Measurements from ENCODE around the gene FBXW7. TPM values are rescaled to one million over a fixed set of nuclear protein-coding genes. Genes with fewer than 3 reads are reported as not detected.

FBXW7 gene
- total RNA-seq, 1 donor from 2014 or later = 42.2 TPM

GRCh38 chr4:152290366-152290921, 245.4 kb downstream of the FBXW7 start:
- no peaks in the 10 kb centered on the region for H3K36me3 Mint-ChIP-seq (ENCODE audit: low read depth)
- intact Hi-C loops (cut with micrococcal nuclease) = no loop called here

GRCh38 chr4:152289941-152290340, 246.0 kb downstream of the FBXW7 start:
- Mint-ChIP-seq H3K36me3 (ENCODE audit: low read depth) (peaks cover 2% of the 10 kb centered on the region), H3K4me3 (no peak overlapping the region), H3K9me3 (peaks cover 18% of the 10 kb centered on the region), H3K4me1 (no peaks in the 10 kb centered on the region), H3K27ac (no peak overlapping the region), H3K27me3 (peaks cover under 1% of the 10 kb centered on the region)
- intact Hi-C loops (cut with micrococcal nuclease) = no loop called here
- no peak for DNase-seq

More at GRCh38 chr4:152290366-152290921, 245.4 kb downstream of the FBXW7 start:
- Mint-ChIP-seq H3K9me3 (peaks cover 13% of the 10 kb centered on the region), H3K27ac (no peak overlapping the region), H3K4me1 (no peaks in the 10 kb centered on the region), H3K4me3 (no peak overlapping the region), H3K27me3 (peaks cover 3% of the 10 kb centered on the region)
- DNase-seq = no peak

- no peaks in the 10 kb centered on the region for H3K27me3 Mint-ChIP-seq
- H3K4me1 Mint-ChIP-seq = no peaks in the 10 kb centered on the region
- no peak for DNase-seq
- peaks cover 2% of the 10 kb centered on the region for H3K36me3 Mint-ChIP-seq (ENCODE audit: low read depth)
- no peak overlapping the region for H3K4me3 Mint-ChIP-seq
- H3K27ac Mint-ChIP-seq = no peak overlapping the region
- H3K9me3 Mint-ChIP-seq = peaks cover 19% of the 10 kb centered on the region
- intact Hi-C loops (cut with micrococcal nuclease) = no loop called here
These were observed 246.4 kb downstream of the FBXW7 start for GRCh38 chr4:152289541-152289940.

GRCh38 chr4:152283801-152284470, 252.0 kb downstream of the FBXW7 start:
- no peak overlapping the region for H3K4me3 Mint-ChIP-seq
- DNase-seq = no peak
- no peaks in the 10 kb centered on the region for H3K27me3 Mint-ChIP-seq
- H3K4me1 Mint-ChIP-seq = peaks cover 16% of the 10 kb centered on the region
- peaks cover 3% of the 10 kb centered on the region for H3K36me3 Mint-ChIP-seq (ENCODE audit: low read depth)
- H3K9me3 Mint-ChIP-seq = peaks cover 14% of the 10 kb centered on the region
- intact Hi-C loops (cut with micrococcal nuclease) = no loop called here
- no peak overlapping the region for H3K27ac Mint-ChIP-seq

DNA sequence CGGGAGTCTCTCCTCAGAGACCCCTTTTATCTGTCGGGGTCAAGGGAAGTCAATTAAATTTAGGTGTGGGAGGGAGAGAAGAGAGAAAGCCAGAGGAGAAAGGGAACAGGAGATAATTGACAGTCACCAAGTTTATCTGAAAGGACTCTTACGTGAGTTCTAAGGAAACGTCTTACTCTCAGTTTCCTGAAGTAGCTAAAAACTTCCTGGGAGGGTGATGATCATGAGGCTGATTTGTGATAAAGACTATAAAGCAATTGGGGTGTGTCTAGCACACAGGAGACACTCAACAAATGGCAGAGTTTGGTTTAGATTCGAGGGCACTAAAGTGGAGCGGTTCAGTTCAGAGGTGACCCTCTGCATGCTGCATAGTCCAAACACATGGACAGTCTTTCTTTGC, 254.1 kb downstream of the FBXW7 start:
- Mint-ChIP-seq H3K9me3 (peaks cover 11% of the 10 kb centered on the region), H3K27me3 (no peaks in the 10 kb centered on the region), H3K36me3 (ENCODE audit: low read depth) (peaks cover 3% of the 10 kb centered on the region), H3K4me3 (no peak overlapping the region), H3K27ac (no peak overlapping the region), H3K4me1 (peaks cover 18% of the 10 kb centered on the region)
- no peak for DNase-seq
- intact Hi-C loops (cut with micrococcal nuclease) = no loop called here

- Mint-ChIP-seq H3K4me1 (peaks cover 18% of the 10 kb centered on the region), H3K36me3 (ENCODE audit: low read depth) (peaks cover 3% of the 10 kb centered on the region), H3K4me3 (no peak overlapping the region), H3K9me3 (peaks cover 9% of the 10 kb centered on the region), H3K27ac (no peak overlapping the region), H3K27me3 (no peaks in the 10 kb centered on the region)
- intact Hi-C loops (cut with micrococcal nuclease) = no loop called here
- DNase-seq = no peak
These were observed 254.7 kb downstream of the FBXW7 start for GRCh38 chr4:152281211-152281610.

- H3K9me3 Mint-ChIP-seq = peaks cover 3% of the 10 kb centered on the region
- no peak for DNase-seq
- H3K27me3 Mint-ChIP-seq = no peaks in the 10 kb centered on the region
- intact Hi-C loops (cut with micrococcal nuclease) = no loop called here
- no peaks in the 10 kb centered on the region for H3K36me3 Mint-ChIP-seq (ENCODE audit: low read depth)
- H3K4me3 Mint-ChIP-seq = no peak overlapping the region
- peak overlapping the region; percentile 8 for H3K27ac Mint-ChIP-seq
- H3K4me1 Mint-ChIP-seq = peaks cover 18% of the 10 kb centered on the region
These were observed 256.7 kb downstream of the FBXW7 start for GRCh38 chr4:152279234-152279566.

GRCh38 chr4:152278505-152279233, 257.2 kb downstream of the FBXW7 start:
- Mint-ChIP-seq H3K4me3 (no peak overlapping the region), H3K27me3 (no peaks in the 10 kb centered on the region), H3K36me3 (ENCODE audit: low read depth) (no peaks in the 10 kb centered on the region), H3K9me3 (peaks cover 3% of the 10 kb centered on the region), H3K4me1 (peaks cover 18% of the 10 kb centered on the region), H3K27ac (peak overlapping the region; percentile 8)
- DNase-seq = no peak
- intact Hi-C loops (cut with micrococcal nuclease) = no loop called here

DNA sequence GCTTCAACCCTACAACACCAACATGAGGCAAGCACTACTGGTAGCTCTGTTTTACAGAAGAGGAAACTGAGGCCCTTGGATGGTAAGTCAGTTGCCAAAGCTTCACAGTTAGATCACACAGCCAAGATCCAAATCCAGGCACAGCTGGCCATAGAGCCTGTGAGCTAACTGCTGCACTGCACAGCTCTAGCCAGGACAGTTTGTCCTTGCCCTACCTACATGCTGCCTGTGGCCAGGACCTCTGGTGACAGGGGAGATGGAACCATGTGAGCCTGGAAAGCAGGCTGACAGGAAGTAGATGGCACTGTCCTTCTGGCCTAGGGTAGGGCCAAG, 257.8 kb downstream of the FBXW7 start:
- H3K36me3 Mint-ChIP-seq (ENCODE audit: low read depth) = no peaks in the 10 kb centered on the region
- no peak overlapping the region for H3K4me3 Mint-ChIP-seq
- H3K27ac Mint-ChIP-seq = no peak overlapping the region
- H3K27me3 Mint-ChIP-seq = no peaks in the 10 kb centered on the region
- H3K9me3 Mint-ChIP-seq = peaks cover 3% of the 10 kb centered on the region
- H3K4me1 Mint-ChIP-seq = peaks cover 18% of the 10 kb centered on the region
- intact Hi-C loops (cut with micrococcal nuclease) = no loop called here
- no peak for DNase-seq

DNA sequence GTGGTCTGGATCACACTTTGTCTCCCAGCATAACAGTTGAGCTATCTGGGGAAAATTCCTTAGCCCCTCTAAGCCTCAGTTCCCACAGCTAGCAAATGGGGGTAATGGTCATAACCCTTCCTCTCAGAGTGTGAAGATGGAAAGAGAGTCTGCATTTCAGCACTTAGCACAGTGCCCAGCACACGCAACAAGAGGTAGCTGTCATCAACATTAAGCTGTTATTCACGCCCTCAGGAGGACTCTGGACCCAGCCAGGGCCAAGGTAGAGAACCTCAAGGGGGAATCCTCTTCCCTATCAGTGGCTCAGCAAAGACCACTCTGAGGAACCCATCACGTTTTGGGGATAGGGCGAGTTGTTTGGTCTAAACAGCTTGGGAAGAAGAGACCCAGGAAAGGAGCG, 258.6 kb downstream of the FBXW7 start:
- Mint-ChIP-seq H3K4me1 (peaks cover 18% of the 10 kb centered on the region), H3K36me3 (ENCODE audit: low read depth) (no peaks in the 10 kb centered on the region), H3K4me3 (no peak overlapping the region), H3K27me3 (no peaks in the 10 kb centered on the region), H3K9me3 (peaks cover 3% of the 10 kb centered on the region), H3K27ac (no peak overlapping the region)
- DNase-seq = no peak
- intact Hi-C loops (cut with micrococcal nuclease) = no loop called here

- Mint-ChIP-seq H3K27me3 (no peaks in the 10 kb centered on the region), H3K9me3 (no peaks in the 10 kb centered on the region), H3K36me3 (ENCODE audit: low read depth) (no peaks in the 10 kb centered on the region), H3K4me3 (no peak overlapping the region), H3K4me1 (peaks cover 2% of the 10 kb centered on the region), H3K27ac (no peak overlapping the region)
- DNase-seq = no peak
- intact Hi-C loops (cut with micrococcal nuclease) = no loop called here
These were observed 262.5 kb downstream of the FBXW7 start for GRCh38 chr4:152273343-152273742.

Other genes with a start within 250 kb of the FBXW7 start
- gene TMEM154, start 143.9 kb upstream of the FBXW7 start, total RNA-seq = 7.9 and 9.0 TPM in 2 replicates
- gene TIGD4, start 243.6 kb upstream of the FBXW7 start, total RNA-seq = 0.28 and 0.31 TPM in 2 replicates
- 13.0 and 14.6 TPM in 2 replicates for gene ARFIP1, start 243.9 kb upstream of the FBXW7 start, total RNA-seq